Subcutaneous adipose tissue (tissue), 4 donors: ENCODE results near the gene SYT17. TPM values are rescaled to one million over a fixed set of nuclear protein-coding genes. Genes with fewer than 3 reads are reported as not detected.

ENCODE experiments used
- CTCF ChIP-seq: fragments of 450-650 bp; IDR thresholded peaks from one replicate; pipeline ENCODE4 v1.5.1; 2016; ENCODE audit warnings: low read depth, mild to moderate bottlenecking, control low read depth, antibody characterized with exemption, moderate library complexity
- total RNA-seq, 4 donors: library from RNA; depleted of rRNA; stranded (reverse); fragments of >200 nt; gene quantifications; one replicate each; pipeline ENCODE4 v1.1.0, GENCODE V29; 2016

Gene SYT17
- total RNA-seq, 4 donors from 2014 or later, result 1.3 to 9.2 (median 6.1) TPM

DNA sequence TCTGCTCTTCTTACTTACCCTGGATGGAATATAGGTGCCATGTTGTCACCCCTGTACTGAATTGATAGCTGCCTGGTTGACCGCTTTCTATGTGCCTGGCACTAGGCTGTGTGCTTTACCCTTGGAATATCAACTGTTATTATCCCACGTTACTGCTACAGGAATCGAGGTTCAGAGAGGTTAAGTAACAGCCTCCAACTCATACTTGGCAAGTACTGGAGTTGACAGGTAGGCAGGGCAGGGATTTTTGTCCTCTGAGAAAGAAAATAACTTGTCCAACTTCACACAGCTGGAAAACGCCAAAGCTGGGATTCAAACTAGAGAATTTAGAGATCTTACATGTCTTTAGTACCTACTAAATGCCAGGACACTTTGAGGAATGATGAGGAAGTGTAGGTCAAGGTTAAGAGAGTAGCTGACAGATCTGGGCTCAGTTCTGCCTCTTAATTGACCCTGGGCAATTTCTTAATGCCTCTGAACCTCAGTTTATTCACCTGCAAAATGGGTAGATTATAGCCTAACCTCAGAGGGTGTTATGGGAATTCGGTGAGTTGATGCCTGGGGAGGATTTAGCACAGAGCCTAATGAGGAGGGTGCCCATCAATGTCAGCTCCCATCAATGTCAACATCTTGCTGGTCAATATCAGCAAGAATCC lies 28.5 kb upstream of the SYT17 start:
- no peak for TF ChIP-seq CTCF

DNA sequence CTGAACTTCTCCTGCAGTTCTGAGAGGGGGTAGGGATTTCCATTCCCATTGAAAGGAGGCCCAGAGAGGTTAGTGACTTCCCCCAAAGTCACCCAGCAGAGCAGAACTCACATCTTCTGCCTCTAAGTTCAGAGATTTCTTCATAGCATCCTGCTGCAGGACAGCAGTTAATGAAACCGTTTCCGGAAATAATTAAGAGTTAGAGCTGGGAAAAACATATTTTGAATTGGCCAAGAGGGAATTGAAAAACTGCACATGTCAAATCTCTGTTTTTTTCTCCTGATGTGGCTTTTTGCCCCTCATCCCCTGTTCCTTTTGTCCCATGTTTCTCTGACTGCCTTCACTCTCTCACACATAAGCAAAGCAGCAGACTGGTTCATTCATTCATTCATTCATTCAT lies 27.6 kb upstream of the SYT17 start:
- no peak for TF ChIP-seq CTCF

GRCh38 chr16:19142939-19143598 lies 25.0 kb upstream of the SYT17 start:
- no peak for TF ChIP-seq CTCF

DNA sequence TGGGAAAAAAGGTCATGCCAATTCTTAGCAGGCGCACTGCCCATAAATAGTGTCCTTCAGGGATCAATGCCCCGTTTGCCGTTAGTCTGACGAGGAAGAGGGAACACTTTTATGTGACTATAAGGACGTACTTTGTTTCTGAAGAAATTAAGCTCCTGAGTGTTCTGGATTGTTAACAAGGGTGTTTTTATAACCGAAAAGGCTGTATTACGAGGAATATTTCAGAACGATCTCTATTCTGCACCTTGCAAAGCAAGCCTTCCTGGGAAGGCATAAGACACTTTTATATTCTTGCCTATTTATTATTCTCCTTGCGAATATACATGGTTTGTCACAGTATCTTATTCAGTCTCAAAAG lies 24.5 kb upstream of the SYT17 start:
- no peak for TF ChIP-seq CTCF

- no peak for TF ChIP-seq CTCF
Measured at GRCh38 chr16:19145010-19145409, 23.0 kb upstream of the SYT17 start.

DNA sequence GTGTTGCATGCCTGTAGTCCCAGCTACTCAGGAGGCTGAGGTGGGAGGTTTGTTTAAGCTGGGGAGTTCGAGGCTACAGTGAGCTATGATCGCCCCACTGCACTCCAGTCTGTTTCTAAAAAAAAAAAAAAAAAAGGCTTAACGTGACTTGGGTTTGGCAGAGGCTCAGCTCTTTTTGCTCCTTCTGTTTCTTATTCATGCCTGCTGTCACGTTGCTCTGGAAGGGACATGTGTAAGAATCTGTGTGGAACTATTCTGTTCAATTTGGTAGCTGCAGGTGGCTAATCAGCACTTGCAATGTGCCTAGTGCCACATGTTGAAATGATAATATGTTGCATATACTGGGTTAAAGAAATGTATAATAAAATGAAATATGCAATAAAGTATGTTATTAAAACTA lies 20.9 kb upstream of the SYT17 start:
- TF ChIP-seq CTCF, result no peak

- TF ChIP-seq CTCF, result no peak
Measured at GRCh38 chr16:19147627-19148026, 20.4 kb upstream of the SYT17 start.
